Inferior parietal cortex (tissue), 1 donor: Measurements from ENCODE around the gene RING1.

Experiments
- DNase-seq: peaks from one replicate; pipeline ENCODE4 v3.0.0-alpha.2; 2016; ENCODE audit errors: extremely low spot score

The RING1 gene

DNA sequence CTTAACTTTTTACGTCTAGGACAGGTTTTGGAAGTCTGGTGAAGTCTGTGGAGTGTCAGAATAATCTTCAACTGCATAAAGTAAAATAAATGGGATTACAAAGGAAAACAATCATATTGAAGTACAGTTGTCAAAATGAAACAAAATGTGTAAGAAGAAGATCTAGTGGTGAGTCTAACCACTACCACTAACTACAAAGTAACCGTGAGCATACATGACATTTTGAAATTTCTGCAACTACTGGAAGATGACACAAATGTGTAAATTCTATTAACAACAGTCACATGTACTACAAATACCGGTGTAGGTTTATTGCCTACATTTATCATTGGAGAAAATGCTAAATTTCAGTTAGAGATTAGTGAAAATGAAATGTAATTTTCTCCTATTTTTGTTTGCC lies 33.7 kb downstream of the RING1 start:
- DNase-seq = no peak

DNA sequence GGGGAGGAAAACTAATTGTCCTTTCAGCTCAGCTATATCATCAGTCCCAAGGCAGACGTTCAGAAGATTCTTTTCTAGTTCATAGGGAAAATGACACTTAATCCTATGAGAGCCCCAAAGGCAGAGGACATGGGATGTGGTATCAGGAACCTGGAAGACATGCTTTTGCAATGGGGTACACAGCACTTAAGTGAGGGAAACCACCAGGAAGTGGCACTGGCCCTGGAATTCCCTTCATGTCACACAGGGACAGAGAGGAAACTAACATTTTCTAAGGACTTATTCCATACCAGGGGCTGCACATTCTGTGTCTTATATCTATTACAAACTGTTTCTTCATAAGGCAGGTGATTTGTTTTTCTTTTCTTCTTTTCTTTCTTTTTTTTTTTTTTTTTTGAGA lies 35.2 kb downstream of the RING1 start:
- DNase-seq = no peak

DNA sequence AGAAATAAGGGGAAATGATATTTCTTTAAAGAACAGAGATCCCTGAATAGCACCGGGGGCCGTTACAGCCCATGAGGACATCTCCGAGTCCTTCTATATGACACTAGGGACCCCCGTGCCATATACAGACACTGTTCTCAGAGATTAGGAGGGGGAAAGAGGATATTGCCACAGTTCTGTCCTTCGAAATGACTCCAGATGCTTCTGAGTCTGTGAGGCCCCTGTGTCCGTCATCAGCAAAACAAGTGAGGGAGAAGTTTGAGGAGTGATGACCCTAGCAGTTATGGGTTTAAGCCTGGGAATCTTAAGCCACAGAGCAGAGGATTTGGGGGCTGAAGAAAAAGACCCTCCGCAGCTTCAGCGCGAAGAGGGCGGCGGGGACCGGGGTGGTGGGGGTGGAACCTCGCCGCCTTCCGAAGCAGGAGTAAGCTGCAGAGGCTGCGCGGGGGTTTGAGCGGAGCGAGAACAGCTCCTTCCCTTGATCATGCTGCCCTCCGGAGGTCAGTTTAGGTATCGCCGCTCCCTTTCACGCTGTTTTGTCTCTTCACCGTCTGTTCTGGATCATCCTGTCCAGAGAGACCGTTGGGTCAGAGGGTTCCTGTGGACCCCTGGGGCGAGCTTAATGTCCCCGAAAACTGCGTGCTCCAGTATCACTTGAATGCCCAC lies 39.8 kb downstream of the RING1 start:
- DNase-seq = peak; percentile 95

DNA sequence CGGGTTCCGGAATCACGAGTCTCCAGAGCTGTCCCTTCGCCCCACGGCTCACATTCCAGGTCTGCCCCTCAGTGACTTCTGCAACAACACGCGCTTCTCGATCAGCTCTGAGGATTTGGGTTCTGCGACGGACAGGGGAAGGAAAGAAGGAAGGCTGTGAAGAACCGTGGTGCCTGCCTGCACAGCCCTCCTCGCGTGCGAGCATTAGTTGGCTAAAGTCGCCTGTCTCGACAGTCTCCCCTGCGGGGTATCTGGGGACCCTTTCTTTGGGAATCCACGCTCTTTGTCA lies 40.3 kb downstream of the RING1 start:
- DNase-seq = no peak

DNA sequence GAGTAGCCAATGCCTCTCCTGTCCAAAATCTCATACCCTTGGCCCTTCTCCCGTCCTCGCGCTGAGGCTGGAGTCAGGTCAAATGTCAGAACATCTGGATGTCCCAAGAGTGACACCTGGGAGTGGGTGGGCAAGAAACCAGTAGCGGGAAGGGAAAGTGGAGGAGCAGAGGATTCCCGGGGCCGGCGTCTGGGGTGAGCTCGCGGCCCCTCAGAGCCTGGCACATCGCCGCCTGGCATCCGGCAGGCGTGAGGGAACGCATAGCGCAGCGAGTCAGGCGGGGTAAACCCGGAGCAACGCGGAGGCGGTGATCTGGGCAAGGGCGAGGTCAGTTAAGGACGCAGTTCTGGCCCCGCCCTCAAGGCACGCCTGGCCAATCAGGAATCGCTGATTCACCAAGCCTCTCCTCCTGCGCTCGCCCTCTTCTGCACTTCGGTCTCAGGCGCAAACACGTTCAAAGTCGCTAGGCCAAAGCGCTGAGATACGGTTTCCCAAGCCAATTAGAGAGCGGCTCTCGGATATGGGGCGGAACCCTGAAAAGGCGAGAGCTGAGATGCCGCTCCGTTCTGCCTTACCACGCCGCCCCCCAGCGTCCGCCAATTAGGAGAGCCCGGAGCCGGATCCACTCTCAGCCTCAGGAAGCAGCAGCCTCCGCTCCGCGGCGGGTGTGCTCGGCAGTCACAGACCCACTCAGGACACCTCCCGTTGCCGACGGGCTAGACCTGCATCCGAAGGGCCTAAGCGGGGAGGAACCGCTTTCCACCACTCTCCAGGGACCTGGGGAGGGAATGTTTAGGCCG lies 40.8 kb downstream of the RING1 start:
- DNase-seq = peak; percentile 98

DNA sequence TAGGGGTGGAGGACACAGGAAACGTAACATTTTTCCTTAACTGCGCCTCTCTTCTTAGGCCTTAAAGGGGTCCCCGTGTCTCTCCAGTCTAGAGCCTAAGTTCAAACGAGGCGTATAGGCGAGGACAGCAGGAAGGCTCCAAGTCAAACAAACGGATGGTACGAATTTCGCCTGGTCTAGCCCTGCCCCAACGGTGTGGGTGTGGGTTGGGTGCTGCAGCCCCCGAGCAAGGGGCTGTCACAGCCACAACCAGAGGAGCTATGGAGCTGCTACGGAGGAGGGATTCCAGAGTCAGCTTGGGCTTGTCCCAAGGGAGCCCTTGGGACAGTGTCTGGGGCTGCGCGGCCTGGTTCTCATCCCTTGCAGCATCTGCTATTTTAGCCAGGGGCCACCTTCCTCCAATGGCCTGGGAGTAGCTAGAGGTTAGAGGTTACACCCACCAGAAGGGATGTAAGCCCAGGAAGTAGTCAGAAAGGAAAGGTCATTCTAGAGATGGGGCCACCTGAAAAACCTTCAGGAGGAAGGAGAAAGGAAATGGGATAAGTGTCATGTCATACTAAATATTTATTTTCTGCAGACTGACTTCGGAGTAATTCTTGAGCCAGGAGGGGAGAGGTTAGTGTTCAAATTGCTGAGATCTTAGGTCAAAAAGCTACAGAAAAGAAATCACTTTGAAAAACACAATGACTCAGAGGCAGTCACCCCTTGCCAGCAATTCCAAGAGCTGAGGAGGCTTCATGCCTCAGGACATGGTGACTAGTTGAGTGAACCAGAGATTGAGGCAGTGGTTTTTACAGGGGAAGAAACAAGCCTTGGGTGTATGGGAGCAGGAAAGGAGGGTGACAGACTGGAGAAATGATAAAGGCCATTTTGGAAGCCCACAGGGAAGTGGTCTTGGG lies 41.7 kb downstream of the RING1 start:
- no peak for DNase-seq

DNA sequence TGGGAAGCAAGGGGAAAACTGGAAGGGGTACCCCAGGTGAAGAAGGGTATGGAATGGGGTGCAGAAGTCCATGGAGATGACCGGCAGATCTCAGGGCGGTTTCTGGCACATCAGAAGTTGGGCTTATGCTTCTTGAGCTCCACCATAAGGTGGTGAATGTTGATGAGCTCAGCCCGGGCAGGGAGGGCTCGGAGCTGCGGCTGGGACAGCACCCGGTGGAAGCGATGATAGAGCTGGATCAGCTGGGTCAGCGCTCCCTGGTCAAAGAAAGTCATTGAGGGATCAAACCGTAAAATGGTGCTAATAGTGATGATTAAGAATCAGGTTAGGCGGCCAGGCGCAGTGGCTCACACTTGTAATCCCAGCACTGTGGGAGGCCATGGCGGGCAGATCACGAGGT lies 42.4 kb downstream of the RING1 start:
- DNase-seq = no peak

DNA sequence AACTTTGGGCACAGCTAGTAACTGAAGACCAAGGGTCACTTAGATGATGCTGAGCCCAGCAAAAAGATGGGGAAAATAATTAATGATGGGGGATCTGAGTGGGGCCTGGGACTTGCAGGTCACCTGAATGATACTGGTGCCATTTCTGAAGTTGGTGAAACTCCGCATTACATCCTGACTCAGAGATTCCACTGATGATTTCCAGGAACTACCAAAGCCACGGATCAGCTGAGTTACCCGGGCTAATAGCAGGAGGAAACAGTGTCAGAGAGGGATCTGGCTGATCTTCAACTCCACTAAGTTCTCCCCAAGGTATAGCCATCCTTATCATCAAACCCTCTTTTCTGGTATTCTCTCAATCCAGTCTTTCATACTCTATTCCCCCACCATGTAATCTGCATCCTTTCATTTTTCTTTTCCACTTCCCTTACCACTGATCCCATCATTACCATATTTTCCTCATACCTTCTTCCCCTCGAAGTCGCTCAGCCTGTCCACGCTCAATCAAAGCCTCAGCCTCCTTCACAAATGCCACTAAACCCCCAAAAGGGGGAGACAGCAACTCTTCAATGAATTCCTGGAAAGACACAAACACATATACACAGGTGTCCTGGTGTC lies 43.2 kb downstream of the RING1 start:
- DNase-seq = no peak

DNA sequence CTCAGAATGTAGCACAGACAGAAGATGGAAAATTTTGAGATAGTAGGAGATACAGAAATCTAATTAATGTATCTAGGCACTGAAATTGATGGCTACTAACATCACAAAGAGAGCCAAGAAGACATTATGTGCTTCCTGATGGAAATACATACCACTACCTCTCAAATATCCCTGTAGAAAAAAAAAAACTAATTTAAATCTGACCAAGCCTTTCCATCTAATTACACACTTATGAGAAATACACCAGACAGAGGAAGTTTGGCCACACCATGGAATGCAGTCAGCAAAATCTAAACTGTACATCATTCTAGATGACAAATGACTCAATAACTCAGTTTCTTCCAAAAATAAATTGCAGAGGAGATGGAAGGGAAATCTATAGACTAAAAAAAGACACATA lies 44.5 kb downstream of the RING1 start:
- no peak for DNase-seq

DNA sequence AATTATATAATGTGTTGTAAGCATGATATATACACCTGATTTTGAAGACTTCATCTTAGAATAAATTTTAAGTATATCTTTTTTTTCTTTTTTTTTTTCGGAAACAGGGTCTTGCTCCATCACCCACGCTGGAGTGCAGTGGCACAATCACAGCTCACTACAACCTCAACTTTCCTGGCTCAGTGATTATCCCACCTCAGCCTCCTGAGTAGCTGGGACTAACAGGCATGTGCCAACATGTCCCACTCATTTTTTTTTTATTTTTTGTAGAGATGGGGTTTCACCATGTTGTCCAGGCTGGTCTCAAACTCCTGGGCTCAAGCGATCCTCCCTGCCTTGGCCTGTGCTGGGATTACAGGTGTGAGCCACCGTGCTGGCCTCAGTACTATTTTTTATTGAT lies 46.3 kb downstream of the RING1 start:
- DNase-seq = no peak

DNA sequence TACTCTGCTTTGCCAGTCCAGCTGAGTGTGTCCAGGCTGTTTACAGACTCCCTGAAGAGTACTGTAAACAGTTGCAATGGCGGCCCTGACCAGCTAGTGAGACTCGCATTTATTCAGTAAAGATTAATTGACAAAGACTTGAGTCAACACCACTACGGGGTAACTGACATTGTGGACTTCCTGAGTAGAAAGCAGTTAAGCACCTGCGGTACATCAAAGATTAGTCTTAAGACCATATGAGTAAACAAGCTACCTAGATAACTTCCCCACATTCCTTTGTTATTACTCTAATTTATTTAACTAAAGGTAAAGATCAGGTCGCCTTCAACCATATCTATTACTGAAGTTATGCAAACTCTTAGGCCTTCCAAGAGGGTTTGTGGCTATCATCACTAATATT lies 50.7 kb downstream of the RING1 start:
- no peak for DNase-seq
